ENCODE data around the gene IMMT.
A peak's percentile ranks its signal among the peaks of the same experiment; 100 is the strongest.
"Not testable (repeated sequence)": the region's sequence is repeated elsewhere in the genome, so short reads cannot be mapped to it uniquely, and the experiment has no call there.

Gene IMMT

GRCh38 chr2:86225581-86225980 lies 30.3 kb upstream of the IMMT start:
- DNase-seq = peak; percentile 57

GRCh38 chr2:86224645-86225355 lies 29.5 kb upstream of the IMMT start:
- no peak for DNase-seq

DNA sequence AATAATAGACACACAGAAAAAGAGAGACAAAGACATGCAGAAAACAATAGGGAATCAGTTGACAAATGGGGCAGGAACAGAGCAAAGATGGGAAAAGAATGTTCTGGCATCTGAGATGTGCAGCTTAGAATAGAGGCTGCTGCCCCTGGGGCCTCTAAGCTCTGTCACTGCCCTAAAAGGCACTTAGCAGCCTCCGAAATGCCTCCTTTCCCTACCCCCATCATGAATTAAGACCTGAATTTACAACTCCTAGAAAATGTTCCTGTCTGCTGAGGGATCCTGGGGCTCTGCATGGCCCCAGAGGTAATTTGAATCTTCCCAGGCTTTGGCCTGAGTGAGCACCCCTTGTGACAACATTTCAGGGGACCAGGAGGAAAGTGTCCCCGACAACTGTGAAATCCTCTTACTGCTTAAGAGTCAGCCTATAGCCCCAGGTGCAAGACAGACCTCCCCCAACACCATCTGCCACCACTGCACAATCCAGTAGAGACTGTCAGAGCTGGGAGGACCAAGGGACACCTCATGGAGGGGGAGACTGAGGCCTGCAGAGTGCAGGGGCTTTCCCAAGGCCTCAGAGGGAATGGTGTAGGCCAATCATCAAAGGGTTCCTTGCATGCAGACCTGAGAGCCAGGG lies 28.8 kb upstream of the IMMT start:
- no peak for DNase-seq

DNA sequence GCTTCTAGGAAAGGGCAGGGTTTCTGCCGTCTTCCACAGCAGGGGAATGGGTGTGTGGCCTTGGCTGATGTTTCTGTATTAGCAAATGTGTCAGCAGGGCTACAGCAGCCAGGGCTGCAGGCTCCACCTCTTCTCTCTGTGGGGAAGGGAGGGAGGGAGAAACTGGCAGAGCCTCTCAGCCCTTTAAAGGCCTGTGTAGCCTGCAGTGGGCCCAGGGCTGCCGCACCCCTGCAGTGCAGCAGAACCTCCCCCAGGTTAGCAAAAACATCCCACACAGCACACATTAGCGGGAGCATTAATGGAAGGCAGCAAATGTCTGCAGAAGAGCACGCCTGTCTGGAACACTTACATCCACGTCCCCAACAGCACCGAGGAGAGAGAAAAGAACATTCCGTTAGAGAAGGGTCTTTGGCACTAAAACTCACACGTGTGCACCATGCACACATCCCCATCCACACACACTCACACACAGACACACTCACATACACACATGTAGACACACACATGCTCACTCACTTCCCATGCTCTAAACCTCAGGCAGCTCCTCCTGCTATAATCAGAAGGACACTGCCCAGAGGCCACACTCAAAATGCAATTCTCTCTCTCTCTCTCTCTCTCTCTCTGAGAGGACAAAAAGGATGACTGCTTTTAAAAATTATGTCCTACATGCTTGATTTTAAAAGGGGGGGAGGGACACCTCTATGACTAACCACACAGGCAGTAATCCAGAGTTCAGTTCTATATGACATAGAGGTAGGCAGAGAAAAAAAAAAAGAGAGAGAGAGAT lies 28.1 kb upstream of the IMMT start:
- no peak for DNase-seq

DNA sequence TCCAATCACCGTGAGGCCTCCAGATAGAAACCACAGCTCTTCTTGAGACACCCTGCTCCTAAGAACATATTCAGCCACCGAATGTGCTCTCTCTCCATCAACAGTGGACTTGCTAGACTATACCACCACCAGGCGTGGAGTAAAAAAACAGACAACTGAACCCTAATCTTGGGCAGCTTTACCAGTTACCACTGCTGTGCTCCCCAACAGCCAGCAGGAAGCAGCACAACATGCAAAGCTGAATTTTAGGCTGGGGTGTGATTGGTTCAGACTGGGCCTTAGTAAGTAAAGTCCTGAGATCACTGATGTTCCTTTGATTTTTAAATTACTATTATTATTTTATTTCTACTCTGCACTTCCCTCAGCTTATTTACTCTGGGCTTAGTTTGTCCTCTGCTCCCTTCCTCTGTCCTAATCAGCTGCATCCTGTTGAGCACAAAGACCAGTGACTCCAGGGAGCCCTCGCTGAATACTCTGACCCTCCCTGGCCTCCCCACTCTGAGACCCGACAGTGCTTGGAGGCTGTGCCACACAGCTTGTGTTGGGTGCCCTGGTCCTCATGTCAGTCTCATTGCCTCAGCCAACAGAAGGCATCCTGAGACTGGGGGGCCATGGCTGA lies 25.9 kb upstream of the IMMT start:
- peak; percentile 66 for DNase-seq

DNA sequence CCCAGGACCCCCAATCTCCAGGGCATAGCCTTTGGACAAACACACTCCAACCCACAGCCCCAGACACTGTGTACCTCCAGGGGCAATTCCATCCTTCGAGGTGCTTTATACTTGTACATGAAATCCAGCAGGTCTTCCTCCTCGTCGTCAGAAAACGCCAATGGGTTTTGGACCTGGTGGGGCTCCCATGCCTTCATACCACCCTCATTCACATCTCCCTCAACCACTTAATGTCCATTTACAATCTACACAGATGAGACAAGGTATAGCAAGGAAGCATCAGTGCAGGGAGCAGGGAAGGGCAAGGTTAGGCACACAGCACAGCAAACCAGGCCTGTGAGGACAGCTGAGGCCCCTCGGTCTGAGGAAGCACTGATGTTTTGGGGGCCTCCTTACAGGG lies 24.6 kb upstream of the IMMT start:
- no peak for DNase-seq

- DNase-seq = no peak
Measured at GRCh38 chr2:86218124-86218523, 22.9 kb upstream of the IMMT start.

DNA sequence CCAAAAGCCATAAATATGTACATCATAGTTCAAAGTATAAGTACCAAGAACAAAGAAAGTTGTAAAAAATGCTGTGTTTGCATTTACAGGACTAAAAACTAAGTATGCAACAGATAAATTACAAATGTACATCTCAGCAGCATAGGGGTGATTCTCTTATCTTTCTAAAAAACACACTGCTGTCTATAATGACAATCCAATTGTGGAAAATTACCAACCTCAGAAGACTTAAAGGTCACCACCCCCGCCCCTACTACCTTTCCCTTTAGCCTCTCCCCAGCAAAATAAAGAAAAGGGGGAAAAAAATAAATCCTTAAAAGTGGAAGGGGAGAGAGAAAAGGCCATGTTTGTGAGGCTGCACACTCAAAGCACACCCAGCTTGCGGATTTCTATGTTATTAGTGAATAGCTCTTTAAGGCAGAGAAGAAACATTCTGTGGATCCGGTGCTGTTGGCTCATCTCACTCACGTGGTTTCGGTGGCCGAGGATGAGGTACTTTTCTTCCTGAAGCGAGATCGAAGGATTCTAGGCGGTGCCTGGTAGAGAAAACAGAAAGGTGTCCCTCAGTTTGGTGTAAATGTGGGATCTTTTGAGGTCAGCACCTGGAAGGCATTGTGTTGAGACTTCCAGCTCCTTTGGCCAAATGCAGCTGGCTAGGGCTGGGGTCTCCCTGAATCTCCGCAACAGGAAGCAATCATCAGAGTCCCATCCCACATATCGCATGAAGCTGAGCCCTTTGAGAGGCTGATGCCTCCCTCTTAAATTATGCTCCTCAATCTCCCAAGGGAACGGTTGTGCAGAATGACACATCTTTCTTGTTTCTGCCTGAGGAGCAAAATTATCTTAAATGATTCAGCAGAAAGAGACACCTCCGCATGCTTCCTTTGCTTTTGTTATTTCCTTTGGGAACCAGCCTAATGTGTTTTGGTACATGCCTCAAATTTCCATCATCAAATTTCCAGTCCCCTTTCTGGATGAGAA lies 21.6 kb upstream of the IMMT start:
- no peak for DNase-seq

DNA sequence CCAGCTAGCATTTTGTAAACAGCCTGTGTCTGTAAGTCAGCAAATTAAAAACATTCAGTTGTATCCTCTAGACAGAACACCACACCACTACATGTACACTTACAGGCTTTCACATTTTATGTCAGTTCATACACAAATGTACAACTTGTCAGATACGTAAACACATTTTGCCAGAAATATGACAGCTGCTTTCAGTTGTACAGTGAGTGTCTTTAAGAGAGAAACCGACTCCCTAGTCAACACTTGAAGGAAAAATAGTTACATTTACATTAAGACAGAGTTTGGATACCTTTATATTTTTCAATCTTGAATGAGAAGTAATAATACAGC lies 19.2 kb upstream of the IMMT start:
- no peak for DNase-seq

- DNase-seq = no peak
Measured at GRCh38 chr2:86213699-86214502, 18.6 kb upstream of the IMMT start.

DNA sequence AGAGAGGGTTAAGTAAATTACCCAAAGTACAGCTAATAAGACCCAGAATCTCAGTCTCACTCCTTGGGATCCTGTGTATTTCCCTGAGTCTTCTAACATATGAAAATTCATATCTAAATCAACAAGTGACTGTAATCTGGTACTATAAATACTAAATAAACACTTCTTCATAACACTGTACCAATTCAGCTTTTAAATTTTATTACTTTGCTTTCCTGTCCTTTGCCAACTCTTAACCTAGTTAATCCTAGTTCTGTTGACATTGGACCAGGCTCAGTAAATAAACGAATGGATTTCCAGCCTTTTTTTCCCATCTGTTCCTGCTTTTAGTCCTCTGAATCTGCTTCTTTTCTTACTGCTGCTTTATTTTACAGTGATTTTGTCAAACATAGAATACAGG lies 17.8 kb upstream of the IMMT start:
- no peak for DNase-seq

DNA sequence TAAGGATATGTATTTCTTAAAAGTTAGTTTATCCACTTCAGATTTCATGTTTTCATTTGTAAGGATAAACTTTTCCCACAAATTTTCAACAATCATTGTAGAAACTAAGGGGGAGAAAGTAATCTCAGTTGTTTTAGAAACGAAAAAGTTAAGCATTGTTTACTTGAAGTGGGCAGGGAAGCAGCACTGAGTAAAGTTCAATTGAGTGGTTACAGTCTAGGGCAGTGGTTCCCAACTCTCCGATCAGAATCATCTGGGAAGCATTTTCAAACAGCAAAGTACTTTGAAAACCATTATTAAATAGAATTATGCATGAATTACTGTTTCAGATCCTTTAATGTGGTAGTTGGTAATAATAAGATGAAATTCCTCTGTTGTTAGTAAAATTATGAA lies 16.5 kb upstream of the IMMT start:
- no peak for DNase-seq

- no peak for DNase-seq
Measured at GRCh38 chr2:86211033-86211795, 16.0 kb upstream of the IMMT start.

DNA sequence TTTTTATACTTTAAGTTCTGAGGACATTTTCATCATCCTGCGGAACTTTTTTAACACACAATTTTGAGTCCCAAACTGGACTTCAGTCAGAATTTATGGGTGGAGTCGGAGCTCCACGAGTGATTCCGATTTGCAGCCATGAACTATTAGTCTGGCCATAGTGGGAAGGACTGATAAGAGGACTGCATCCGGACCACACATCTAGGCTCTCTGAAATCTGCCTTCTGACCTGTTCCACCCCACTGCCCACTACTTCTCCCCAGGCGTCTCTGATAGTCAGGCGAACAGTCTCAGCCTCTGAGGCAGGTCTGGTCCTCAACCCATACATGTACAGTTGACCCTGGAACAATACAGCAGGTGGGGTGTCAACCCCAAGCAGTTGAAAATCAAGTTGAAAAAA lies 9.2 kb upstream of the IMMT start:
- DNase-seq = no peak

DNA sequence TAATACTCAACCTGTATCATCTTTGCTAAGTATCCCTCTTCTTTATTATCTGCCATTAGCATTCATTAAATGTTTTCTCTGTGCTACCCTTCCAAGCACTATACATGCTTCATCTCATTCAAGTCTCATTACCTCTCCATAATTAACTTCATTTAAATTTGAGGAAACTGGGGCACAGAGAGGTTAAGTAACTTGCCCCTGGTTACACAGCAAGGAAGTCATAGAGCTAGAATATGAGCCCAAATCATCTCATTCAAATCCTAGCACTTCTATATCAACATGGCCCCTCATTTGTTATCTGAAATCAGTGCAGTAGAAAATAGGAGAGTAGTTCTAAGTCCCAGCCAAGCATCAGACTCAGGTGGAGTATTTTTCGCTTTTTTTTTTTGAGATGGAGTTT lies 8.4 kb upstream of the IMMT start:
- no peak for DNase-seq

DNA sequence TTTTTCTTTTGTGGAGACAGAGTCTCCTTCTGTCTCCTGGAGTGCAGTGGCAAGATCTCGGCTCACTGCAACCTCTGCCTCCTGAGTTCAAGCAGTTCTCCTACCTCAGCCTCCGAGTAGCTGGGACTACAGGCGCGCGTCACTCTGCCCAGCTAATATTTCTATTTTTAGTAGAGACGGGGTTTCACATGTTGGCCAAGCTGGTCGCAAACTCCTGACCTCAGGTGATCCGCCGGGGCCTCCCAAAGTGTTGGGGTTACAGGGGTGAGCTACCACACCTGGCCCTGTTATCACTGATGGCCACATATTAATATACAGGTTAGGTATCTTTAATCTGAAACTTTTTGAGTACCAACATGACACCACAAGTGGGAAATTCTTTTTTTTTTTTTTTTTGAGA lies 7.4 kb upstream of the IMMT start:
- DNase-seq = no peak

DNA sequence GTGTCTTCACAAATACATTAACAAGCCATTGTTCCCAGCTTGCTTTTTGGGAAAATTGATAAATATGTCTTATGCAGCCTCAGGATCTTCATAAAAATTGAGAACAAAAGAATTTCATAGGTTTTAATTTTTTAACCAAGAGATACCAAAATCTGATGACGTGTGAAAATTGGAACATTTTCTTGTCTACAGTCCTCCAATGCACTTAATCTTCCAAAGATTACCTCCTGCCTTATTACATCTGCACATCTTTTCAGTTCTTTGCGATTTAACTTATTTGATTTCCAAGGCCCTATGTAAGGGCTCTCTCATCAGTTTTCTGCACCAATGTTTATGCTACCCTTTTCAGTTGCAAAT lies 7.1 kb upstream of the IMMT start:
- DNase-seq = no peak

- no peak for DNase-seq
Measured at GRCh38 chr2:86201671-86202335, 6.5 kb upstream of the IMMT start.

DNA sequence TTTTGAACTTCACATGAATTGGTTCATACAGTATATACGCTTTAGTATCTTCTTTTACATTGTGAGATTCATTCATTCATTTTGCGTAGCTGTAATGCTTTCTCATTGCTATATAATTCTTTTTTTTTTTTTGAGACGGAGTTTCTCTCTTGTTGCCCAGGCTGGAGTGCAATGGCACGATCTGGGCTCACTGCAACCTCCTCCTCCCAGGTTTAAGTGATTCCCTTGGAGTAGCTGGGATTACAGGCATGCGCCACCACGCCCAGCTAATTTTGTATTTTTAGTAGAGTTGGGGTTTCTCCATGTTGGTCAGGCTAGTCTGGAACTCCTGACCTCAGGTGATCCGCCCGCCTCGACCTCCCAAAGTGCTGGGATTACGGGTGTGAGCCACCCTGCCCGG lies 5.3 kb upstream of the IMMT start:
- DNase-seq = not testable (repeated sequence)

DNA sequence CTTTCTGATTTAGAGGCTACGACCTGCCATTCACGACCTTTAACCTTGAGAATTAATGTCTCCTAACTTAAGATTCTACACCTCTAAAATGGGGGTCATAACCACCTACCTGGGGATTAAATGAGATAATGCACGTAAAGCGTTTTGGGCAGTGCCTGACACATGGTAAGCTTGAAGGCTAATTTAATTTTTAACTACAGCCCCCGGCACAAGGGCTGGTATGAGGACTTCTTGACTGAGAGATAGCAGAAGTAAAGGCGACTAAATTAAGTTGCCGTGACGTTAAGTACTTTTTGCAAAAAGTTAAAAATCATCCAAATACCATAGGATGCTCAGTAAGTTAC lies 4.5 kb upstream of the IMMT start:
- no peak for DNase-seq

All from activated CD4-positive, CD25-positive, alpha-beta regulatory T cell treated with anti-CD3 and anti-CD28 coated beads, Interleukin-2, amount 50 U/mL, for 72 hours (primary cell).